Measurements from ENCODE around the gene PTPRCAP.
"Not testable (repeated sequence)": the region's sequence is repeated elsewhere in the genome, so short reads cannot be mapped to it uniquely, and the experiment has no call there.

PTPRCAP gene

DNA sequence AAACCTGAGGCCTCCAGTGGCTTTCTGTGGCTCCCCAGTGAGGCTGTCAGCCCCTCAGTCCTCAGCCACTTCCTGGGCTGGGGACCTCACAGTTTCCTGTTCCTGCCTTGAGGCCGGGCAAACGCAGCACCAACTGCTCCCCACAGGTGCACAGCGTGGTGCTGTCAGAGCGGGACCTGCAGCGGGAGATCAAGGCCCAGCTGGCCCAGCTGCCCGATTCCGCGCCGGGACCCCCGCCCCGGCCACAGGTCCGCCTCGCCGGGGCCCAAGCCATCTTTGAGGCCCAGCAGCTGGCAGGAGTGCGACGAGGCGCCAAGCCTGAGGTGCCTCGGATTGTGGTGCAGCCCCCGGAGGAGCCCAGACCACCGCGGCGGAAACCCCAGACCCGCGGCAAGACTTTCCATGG lies 28.2 kb downstream of the PTPRCAP start:
- no peak for DNase-seq (ENCODE audit: low read depth)

DNA sequence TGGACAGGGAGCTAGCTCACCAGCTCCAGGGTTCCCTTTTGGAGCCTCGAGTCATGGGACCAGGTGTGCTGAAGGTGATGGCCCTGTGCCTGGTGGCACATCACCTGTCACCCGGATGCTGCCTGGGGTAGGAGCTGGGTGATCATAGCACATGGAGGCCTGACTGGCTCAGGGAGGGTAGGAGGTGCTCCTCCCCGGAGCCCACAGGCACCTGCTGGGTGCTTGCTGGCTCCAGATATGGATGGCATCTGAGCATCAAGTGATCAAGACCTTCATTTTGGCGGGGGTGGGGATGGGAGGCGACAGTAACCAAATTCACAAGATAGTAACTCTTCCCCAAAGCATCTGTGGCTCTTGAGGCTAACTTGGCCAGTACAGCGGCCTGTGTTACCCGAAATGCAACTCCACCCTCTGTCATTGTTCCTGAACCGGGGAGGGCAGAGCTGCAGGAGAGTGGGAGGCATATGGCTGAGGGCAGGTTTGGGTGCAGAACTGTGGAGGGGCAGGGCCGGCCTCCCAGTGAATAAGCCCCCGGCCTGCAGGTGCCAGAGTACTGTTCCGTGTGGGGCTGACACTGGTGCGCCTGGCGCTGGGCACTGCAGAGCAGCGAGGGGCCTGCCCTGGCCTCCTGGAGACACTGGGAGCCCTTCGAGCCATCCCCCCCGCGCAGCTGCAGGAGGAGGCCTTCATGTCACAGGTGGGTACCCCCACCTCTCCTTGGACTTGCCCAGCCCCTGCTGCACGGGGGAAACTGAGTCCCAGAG lies 28.9 kb downstream of the PTPRCAP start:
- no peak for DNase-seq (ENCODE audit: low read depth)

DNA sequence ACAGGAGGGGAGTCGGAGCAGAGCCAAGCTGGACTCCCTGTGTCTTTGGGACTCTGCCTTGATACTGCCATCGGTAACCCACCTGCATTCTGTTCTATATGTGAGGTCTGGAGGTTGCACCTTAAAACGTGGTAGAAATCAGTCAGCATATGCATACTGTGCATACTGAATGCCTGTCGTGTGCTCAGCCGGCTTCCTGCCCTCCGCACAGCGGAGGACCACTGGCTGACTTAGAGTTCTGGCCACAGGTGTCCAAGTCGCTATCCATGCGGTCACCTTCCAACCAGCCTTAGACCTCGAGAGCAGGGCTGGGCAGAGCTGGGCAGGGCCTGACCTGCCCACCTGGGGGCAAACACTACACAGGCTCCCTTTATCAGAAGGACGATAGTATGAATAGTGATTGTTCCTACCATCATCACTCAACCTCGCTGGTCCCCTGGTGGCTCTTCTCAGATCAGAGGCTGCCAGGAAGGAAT lies 29.8 kb downstream of the PTPRCAP start:
- no peak for DNase-seq (ENCODE audit: low read depth)

DNA sequence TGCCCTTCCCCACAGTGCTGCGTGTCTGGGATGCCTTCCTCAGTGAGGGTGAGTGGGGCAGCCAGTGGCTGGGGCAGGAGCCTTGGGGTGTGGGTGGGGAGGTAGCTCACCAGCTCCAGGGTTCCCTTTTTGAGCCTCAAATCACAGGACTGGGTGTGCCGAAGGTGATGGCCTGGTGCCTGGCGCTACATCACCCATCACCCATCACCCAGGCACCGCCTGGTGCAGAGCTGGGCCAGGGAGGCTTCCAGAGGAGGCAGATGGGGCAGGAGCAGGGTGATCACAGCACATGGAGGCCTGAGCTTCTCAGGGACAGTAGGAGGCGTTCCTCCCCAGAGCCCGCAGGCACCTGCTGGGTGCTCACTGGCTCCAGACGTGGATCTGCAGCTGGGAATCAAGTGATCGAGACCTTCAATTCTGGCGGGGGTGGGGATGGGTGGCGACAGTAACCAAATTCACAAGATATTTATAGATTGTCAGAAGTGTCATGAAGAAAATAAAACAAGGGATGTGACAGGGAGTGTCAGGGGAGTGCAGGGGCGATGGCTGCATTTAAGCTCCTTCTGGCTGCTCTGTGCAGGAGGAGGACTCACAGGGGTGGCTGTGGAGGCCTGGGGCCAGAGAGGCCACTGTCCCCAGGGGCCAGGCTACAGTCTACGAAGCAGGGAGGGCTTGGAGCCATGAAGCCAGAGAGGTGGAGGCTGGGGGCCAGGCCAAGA lies 30.4 kb downstream of the PTPRCAP start:
- DNase-seq (ENCODE audit: low read depth) = no peak

DNA sequence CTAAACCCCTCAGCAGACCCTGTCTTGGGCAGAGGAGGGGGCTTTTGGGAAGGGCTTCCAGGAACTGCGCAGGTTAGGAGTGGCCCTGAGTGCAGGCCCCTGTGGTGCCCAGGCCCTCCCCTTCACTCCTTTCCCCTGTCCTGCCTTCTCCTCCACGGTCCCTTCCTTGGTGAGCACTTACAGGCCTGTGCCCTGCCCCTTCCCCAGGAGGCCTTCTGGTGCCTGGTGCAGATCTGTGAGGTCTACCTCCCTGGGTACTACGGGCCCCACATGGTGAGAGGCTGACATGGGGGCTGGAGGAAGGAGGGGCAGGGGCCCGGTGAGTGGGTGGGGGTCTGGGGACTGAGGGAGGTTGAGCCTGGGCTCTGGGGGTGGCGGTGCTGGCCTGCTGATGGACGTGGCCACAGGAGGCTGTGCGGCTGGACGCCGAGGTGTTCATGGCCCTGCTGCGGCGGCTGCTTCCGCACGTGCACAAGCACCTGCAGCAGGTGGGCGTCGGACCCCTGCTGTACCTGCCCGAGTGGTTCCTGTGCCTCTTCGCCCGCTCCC lies 31.0 kb downstream of the PTPRCAP start:
- no peak for DNase-seq (ENCODE audit: low read depth)

DNA sequence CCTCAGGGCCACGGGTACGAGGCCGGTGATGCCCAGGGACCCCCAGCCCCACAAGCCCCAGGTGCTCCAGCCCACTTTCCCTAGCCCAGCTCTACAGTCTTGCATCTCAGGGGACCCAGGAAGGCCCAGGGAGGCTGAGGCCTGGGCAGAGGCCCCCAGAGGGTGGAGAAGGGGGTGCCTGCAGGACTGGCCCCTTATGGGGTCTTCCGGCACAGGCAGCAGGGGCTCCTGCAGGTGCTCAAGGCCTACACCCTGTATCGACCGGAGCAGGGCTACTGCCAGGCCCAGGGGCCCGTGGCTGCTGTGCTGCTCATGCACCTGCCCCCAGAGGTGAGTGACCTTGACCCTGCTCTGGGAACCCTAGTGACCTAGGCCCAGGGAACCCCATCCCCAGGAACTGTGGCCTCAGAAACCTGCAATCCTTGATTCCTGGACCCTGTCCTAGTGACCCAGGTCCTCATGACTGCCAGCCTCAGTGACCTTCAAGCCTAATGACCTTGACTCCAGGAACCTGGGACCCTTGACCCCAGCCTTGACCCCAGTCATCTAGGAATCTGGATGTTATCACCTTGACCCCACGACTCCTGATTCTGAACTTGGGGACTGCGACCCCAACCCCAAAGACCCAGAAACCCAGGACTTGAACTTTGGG lies 31.7 kb downstream of the PTPRCAP start:
- DNase-seq (ENCODE audit: low read depth) = no peak

DNA sequence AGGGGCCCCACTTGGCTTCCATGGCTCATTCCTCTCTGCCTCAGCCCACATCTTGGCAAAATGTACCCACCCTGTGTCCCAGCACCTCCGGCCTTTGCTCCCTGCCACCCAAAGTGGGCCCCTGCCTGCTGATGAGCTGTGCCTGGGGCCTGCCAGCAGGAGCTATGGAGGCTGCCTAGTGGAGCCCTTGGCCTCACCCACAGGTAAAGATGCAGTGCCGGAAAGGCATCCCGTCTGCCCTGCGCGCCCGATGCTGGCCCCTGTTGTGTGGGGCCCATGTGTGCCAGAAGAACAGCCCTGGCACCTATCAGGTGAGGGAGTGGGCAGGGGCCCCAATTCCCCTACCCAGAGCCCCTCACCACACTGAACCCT lies 32.3 kb downstream of the PTPRCAP start:
- DNase-seq (ENCODE audit: low read depth) = no peak

DNA sequence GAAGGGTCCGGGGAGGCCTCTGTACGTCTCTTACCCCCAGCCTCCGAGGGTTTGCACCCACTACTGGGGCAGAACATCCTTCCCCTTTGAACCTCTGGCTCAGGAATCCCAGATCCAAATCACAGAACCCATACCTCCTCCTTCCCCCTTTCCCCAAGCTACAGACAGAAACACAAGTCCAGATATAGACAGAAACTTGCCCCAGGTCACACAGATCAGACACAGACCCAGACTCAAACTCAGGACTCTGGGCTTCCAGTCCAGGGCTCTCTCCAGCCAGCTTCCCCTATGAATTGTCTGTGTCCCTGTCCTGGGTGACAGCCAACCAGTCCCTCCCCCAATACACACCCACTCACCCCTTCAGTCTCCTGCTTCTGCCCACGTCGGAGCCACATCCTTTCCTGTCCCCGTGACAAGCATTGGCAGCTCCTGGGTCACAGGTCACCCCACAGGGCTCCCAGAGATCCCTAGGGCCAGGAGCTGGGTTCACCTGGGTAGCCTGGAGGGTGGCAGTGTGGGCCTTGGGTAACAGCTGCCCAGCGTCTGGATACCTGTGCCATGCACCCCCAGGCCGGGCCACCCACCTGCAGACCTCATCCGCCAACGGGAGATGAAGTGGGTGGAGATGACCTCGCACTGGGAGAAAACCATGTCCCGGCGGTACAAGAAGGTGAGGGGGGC lies 32.8 kb downstream of the PTPRCAP start:
- DNase-seq (ENCODE audit: low read depth) = no peak

DNA sequence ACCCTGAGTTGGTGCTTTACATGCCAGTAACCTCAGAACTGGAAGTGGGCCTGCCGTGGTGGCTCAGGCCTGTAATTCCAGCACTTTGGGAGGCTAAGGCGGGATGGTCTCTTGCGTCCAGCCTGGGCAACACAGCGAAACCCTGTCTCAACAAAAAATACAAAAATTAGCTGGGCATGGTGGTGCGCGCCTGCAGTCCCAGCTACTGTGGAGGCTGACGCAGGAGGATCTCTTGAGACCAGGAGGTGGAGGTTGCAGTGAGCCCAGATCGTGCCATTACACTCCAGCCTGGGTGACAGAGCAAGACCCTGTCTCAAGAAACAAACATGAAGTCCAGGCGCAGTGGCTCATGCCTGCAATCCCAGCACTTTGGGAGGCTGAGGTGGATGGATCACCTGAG lies 34.4 kb downstream of the PTPRCAP start:
- not testable (repeated sequence) for DNase-seq (ENCODE audit: low read depth)

DNA sequence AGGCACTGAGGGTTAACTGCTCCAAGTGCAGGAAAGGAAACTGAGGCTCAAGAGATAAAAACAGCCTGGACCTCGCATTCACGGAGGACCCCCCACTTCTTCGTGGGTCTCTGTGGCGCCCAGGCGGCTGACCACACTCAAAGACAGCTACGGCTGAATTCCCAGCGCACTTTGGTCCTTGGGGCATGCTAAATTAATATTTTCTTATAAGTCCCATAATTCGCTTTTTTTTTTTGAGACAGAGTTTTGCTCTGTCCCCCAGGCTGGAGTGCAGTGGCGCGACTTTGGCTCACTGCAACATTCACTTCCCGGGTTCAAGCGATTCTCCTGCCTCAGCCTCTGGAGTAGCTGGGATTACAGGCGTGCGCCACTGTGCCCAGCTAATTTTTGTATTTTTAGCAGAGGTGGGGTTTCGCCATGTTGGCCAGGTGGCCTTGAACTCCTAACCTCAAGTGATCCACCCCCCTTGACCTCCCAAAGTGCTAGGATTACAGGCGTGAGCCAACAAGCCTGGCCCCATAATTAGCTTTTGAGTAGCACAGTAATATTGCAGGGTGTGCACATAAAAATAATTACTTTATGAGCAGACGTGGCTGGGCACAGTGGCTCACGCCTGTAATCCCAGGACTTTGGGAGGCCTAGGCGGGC lies 35.2 kb downstream of the PTPRCAP start:
- DNase-seq (ENCODE audit: low read depth) = not testable (repeated sequence)

DNA sequence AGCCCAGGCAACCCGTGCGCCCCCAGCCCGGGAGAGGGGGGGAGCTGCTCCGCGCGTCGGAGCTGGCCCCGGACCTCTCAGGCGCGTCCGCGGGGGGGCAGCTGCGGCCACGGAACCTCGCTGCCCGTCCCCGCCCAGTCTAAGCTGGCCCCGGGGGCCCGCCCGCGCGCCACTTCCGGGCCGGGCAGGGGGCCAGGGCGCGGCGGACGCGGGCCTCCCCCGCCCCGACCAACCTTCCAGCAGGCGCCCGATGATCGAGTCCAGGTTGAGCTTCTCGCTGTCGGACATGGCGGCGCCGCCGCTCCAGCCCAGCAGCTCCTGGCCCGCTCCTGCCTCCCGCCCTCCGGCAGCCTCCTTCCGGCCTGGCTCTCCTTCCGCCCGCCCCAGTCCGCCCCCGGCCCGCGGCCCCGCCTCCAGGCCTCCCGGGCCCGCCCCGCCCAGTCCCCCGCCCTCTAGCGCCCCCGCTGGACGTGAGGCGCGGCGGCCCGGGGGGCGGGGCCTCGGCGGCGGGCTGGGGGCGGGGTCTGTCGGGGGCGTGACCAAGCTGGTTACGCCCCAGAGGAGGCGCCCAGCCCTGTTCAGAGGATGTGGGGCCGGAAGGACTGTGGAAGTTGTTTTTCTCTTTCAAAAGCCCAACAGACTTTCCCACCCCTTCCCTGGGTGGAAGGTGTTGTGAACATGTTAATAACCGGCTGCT lies 35.8 kb downstream of the PTPRCAP start, which contains the start of gene PPP1CA:
Gene PPP1CA (minus strand): TSS at position 364 of the 697 bp plus-strand sequence. CDS start 76 bp downstream, at position 288.
- DNase-seq (ENCODE audit: low read depth) = peak; percentile 17

DNA sequence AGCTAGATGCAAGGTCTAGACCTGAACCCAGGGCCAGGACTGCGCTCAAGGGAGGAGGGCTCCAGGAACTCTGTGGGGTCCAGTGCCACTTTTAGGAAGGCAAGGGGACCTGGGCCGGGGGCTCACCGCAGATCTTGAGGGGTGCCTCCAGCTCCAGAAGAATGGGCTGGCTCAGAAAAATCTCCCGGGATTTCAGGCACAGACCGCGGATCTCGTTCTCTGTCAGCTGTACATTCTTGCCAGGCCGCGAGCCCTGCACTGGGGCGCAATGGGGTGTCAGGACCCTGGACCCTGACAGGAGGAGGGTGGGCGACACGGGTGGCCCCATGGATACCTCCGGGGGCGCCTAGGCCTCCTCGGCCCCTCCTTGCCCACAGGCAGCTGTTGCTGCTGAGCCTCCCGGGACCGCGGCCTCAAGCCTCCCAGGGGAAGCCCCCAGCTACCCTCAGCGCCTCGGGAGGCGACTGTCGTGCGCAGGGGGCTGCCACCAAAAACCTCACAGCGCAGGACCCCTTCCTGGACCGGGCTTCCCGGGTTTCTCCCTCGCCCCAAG lies 36.5 kb downstream of the PTPRCAP start:
- DNase-seq (ENCODE audit: low read depth) = no peak

DNA sequence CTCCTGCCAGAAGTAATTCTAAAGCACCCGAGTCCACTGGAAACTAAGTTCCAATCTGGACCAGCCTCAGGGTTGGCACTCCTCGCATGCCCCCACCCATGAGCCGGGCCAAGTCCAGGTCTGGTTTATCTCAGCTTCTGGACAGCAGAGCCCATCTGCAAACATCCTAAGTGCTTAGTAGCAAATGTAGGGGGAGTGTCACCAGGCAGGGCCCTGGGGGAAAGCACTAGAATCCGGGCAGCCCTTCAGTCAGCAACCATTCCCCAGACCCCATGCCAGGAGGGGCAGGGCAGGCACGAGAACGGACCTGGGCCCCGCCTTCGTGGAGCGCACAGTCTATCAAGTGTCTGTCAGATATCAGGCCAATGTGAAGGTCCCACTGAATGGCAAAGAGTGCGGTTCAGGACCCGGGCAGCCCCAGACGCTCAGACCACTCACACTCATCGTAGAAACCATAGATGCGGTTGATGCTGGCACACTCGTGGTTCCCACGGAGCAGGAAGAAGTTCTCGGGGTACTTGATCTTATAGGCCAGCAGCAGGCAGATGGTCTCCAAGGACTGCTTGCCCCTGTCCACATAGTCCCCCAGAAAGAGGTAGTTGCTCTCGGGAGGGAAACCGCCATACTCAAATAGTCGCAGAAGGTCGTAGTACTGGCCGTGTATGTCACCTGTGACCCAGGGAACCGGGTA lies 37.1 kb downstream of the PTPRCAP start:
- no peak for DNase-seq (ENCODE audit: low read depth)

DNA sequence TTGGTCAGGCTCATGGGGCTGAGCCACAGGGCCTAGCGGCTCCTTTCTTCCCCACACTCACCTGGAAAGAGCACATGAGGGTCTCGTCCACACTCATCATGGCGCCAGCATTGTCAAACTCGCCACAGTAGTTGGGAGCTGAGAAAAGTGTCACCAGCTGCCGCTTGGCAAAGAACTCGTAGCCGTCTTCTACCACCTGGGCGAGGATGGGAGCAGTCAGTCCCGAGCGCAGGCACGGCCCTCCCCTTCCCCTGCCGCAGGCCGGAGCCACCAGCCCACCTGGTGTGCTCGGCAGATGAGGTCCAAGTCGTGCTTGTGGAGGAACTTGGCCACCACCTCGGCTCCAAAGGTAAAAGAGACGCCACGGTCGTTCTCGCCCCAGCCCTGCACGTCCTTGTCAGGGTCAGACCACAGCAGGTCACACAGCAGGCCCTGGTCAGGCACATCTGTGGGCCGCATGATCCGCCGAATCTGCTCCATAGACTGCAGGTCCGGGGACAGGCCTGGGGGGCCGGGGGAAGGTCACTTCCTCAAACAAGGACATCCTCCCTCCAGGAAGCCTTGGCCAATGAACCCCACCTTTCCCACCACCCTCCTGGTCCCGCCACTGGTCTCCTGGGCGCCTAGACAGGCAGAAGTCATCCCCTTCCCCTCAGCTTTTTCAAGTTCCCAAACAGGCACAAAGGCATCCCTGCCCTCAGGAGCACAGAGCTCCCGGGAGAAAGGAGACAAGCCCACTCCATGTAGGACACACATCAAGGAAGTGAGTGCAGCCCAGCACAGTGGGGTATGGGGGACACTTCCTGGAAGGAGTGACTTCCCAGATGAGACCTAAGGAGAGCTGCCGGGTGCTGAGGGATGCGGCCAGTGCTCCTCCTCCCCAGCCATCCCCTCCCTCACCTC lies 38.6 kb downstream of the PTPRCAP start:
- DNase-seq (ENCODE audit: low read depth) = no peak

DNA sequence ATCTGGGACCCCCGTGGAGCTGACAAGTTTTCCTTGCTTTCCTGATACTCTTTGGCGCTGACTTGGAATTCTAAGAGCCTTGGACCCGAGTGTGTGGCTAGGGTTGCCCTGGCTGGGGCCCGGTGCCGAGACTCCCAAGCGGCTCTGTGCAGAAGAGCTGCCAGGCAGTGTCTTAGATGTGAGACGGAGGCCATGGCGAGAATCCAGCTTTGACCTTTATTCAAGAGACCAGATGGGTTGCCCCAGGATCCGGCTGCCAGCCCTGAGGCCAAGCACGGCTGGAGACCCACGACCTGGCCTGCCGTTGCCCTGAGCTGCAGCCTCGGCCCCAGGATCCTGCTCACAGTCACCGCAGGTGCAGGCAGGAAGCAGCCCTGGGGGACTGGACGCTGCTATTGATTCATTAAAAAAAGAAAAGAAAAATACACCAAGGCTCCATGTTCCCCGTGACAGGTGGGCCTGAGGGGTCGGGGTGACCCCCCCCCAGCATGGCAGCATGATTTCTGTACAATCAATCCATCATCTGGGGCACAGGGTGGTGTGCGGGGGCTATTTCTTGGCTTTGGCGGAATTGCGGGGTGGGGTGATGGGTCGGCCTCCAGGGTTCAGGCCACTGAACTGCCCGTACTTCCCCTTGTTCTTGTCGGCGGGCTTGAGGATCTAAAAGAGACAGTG lies 39.4 kb downstream of the PTPRCAP start:
- no peak for DNase-seq (ENCODE audit: low read depth)

DNA sequence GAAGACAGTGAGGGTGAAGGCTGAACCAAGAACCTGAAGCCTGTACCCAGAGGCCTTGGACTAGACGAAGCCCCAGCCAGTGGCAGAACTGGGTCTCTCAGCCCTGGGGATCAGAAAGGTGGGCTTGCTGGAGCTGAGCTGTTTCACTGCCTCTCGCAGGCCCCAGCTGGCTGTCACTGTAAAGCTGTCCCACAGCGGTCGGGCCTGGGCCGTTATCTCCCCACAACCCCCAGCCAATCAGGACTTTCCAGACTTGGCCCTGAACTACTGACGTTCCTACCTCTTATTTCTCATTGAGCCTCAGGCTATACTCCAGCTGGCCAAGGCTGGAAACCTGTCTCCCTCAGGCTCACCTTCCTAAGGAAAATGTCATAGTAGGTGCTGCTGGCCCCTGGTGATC lies 39.9 kb downstream of the PTPRCAP start:
- no peak for DNase-seq (ENCODE audit: low read depth)

DNA sequence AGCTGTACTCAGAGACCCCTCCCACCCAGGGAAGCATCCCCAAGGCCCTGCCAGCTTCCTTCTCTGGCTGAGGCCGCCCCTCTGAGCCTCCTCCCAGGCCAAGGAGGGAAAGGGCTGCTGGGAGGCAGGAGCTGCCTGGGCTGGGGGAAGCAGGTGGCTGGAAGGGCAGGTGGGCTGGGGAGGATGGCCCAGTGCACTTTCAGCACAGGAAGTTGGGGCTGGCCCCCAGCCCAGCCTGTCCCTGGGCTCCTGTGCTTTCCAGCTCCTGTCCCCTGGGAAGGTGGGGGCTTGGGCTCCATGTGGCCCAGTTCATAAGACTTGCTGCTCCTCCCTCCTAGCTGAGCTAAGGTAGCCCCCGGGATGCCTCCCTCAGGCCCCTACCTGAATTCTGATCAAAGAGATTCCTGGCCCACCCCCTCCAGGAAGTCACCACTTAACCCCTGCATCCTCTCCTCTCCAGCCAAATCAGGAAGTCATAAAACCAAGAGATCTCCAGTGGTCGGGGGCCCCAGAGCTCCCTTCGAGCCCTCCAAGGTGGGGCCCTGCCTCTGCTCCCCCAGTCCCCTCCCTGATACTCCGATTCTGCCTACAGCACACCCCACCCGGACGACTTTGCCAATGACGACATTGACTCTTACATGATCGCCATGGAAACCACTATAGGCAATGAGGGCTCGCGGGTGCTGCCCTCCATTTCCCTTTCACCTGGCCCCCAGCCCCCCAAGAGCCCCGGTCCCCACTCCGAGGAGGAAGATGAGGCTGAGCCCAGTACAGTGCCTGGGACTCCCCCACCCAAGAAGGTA lies 40.7 kb downstream of the PTPRCAP start:
- no peak for DNase-seq (ENCODE audit: low read depth)

DNA sequence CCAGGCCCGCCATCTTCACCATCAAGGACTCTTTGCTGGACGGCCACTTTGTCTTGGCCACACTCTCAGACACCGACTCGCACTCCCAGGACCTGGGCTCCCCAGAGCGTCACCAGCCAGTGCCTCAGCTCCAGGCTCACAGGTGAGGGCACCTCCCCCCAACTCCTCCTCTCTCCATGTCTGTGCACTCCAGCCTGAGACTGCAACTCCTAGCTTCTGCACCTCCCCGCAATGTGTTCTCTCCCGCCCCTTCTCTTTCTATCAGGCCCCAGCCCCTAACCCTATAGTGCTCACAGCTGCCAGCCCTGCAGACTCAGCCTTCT lies 41.3 kb downstream of the PTPRCAP start:
- no peak for DNase-seq (ENCODE audit: low read depth)
